HCT116 (cell line): ENCODE measurements around the gene BRD3OS. TPM values are rescaled to one million over a fixed set of nuclear protein-coding genes. Genes with fewer than 3 reads are reported as not detected.

Experiments used
- ATAC-seq: fragments of 200-7000 bp; cut with Tn5 transposase; 2 replicates; pipeline ENCODE4 v1.9.1; 2020; ENCODE audit warnings: mild to moderate bottlenecking, moderate library complexity
- BruUV-seq: library from RNA; stranded (reverse); fragments of 400-500 nt; replicated peaks from 2 replicates; lab custom pipeline; 2021; lab: Mats Ljungman, UMichigan
- CTCF ChIA-PET: fragments of 300-600 bp; sonication (Branson Sonifier 250); formaldehyde crosslinking; loops from one replicate; lab custom pipeline; 2021; ENCODE audit warnings: antibody characterized with exemption; lab: Charles Lee
- POLR2A ChIA-PET: fragments of 300-600, 350-600 bp; sonication (Branson Sonifier 250); formaldehyde crosslinking; loops from one replicate; lab custom pipeline; 2021; ENCODE audit warnings: antibody characterized with exemption; lab: Charles Lee
- RAD21 ChIA-PET, 2 experiments: fragments of 300-600 bp; sonication (Branson Sonifier 250); formaldehyde crosslinking; loops; one replicate each; lab custom pipeline; 2023; ENCODE audit warnings: low total read pairs in 2 of 2; ENCODE audit not compliant: uncharacterized antibody in 2 of 2, unreplicated experiment in 2 of 2, low non-redundant PET in 1 of 2; lab: Charles Lee
- DNase-seq: peaks from one replicate; pipeline ENCODE4 v3.0.0-alpha.2; 2010; ENCODE audit warnings: low read depth, low spot score
- H2AFZ ChIP-seq: fragments of 200-600 bp; shearing (Covaris generic), sonication (generic); 2 replicates; pipeline ENCODE4 v1.6.1; 2017; ENCODE audit warnings: low read depth, mixed run types, mixed read lengths, antibody characterized with exemption, low read length; ENCODE audit not compliant: poor library complexity, severe bottlenecking
- H3K27ac ChIP-seq: 2 replicates; pipeline ENCODE4 v1.5.1; 2012; ENCODE audit warnings: low read depth, low read length
- H3K27me3 ChIP-seq: fragments of 200-600 bp; sonication (generic); 2 replicates; pipeline ENCODE4 v1.6.1; 2016; ENCODE audit warnings: mixed run types, low read length, mixed read lengths; ENCODE audit not compliant: insufficient read depth
- H3K36me3 ChIP-seq, 2 experiments: fragments of 200-500 bp in 1 of 2; fragments of 200-600 bp in 1 of 2; sonication (Bioruptor generic) in 1 of 2; sonication (generic) in 1 of 2; 2 replicates each; pipeline versions ENCODE4 v1.5.1 to v1.6.1; 2014 to 2016; ENCODE audit warnings: low read length in 2 of 2, inconsistent platforms in 1 of 2, mixed read lengths in 1 of 2, mixed run types in 1 of 2; ENCODE audit not compliant: insufficient read depth in 2 of 2, control insufficient read depth in 1 of 2
- H3K4me1 ChIP-seq, 2 experiments: fragments of 200-600 bp in 1 of 2; sonication (generic) in 1 of 2; 2 replicates each; pipeline versions ENCODE4 v1.5.1 to v1.6.1; 2012 to 2017; ENCODE audit warnings: low read length in 2 of 2, inconsistent platforms in 1 of 2, mild to moderate bottlenecking in 1 of 2, mixed read lengths in 1 of 2, mixed run types in 1 of 2, moderate library complexity in 1 of 2; ENCODE audit not compliant: insufficient read depth in 2 of 2, control insufficient read depth in 1 of 2
- H3K4me2 ChIP-seq: fragments of 200-600 bp; sonication (generic); 2 replicates; pipeline ENCODE4 v1.6.1; 2017; ENCODE audit warnings: mixed run types, low read length, mixed read lengths
- H3K4me3 ChIP-seq, 2 experiments: fragments of 200-600 bp in 1 of 2; sonication (generic) in 1 of 2; replicated peaks in 1 of 2; 2 replicates each; pipeline ENCODE4 v1.5.1; 2011 to 2016; ENCODE audit warnings: low read length in 2 of 2, control low read depth in 1 of 2, low read depth in 1 of 2, mild to moderate bottlenecking in 1 of 2, mixed read lengths in 1 of 2, mixed run types in 1 of 2
- H3K79me2 ChIP-seq: fragments of 200-600 bp; sonication (generic); 2 replicates; pipeline ENCODE4 v1.6.1; 2017; ENCODE audit warnings: mild to moderate bottlenecking, mixed run types, low read length, moderate library complexity, mixed read lengths; ENCODE audit not compliant: insufficient read depth
- H3K9ac ChIP-seq: fragments of 200-600 bp; sonication (generic); 2 replicates; pipeline ENCODE4 v1.6.1; 2016; ENCODE audit warnings: low read length, mixed read lengths
- H3K9me2 ChIP-seq: fragments of 200-600 bp; sonication (generic), shearing (Covaris generic); 2 replicates; pipeline ENCODE4 v1.6.1; 2017; ENCODE audit warnings: mixed run types, mild to moderate bottlenecking, moderate library complexity; ENCODE audit not compliant: insufficient read depth
- H3K9me3 ChIP-seq, 2 experiments: fragments of 200-500 bp in 1 of 2; fragments of 200-600 bp in 1 of 2; sonication (Bioruptor generic) in 1 of 2; sonication (generic) in 1 of 2; 2 replicates each; pipeline ENCODE4 v1.6.1; 2014 to 2017; ENCODE audit warnings: low read length in 2 of 2, mixed read lengths in 2 of 2, inconsistent platforms in 1 of 2, low read depth in 1 of 2, mild to moderate bottlenecking in 1 of 2, mixed run types in 1 of 2, moderate library complexity in 1 of 2; ENCODE audit not compliant: control insufficient read depth in 1 of 2, insufficient read depth in 1 of 2
- H4K20me1 ChIP-seq: fragments of 200-600 bp; sonication (generic), shearing (Covaris generic); 2 replicates; pipeline ENCODE4 v1.6.1; 2017; ENCODE audit warnings: mixed run types, mild to moderate bottlenecking, moderate library complexity; ENCODE audit not compliant: insufficient read depth
- ATF3 ChIP-seq: IDR thresholded peaks from 2 replicates; pipeline ENCODE4 v1.6.1; 2012
- CBX3 ChIP-seq: IDR thresholded peaks from 2 replicates; pipeline ENCODE4 v1.6.1; 2012; ENCODE audit warnings: low read depth
- CEBPB ChIP-seq: IDR thresholded peaks from 2 replicates; pipeline ENCODE4 v1.6.1; 2012; ENCODE audit warnings: low read depth
- ELF1 ChIP-seq: IDR thresholded peaks from 2 replicates; pipeline ENCODE4 v1.6.1; 2012; ENCODE audit warnings: low read depth, borderline replicate concordance
- EZH2 ChIP-seq: fragments of 200-600 bp; sonication (generic); IDR thresholded peaks from 2 replicates; pipeline ENCODE4 v1.6.1; 2017; ENCODE audit warnings: antibody characterized with exemption, mixed run types
- EZH2phosphoT487 ChIP-seq: fragments of 200-600 bp; IDR thresholded peaks from 2 replicates; pipeline ENCODE4 v1.6.1; 2018; ENCODE audit warnings: antibody characterized with exemption, borderline replicate concordance
- JUND ChIP-seq: IDR thresholded peaks from 2 replicates; pipeline ENCODE4 v1.6.1; 2012
- MAX ChIP-seq: IDR thresholded peaks from 2 replicates; pipeline ENCODE4 v1.6.1; 2012
- POLR2AphosphoS5 ChIP-seq: IDR thresholded peaks from 2 replicates; pipeline ENCODE4 v1.6.1; 2011; ENCODE audit warnings: mild to moderate bottlenecking, low read depth, low read length, moderate library complexity
- RAD21 ChIP-seq: IDR thresholded peaks from 2 replicates; pipeline ENCODE4 v1.6.1; 2012; ENCODE audit warnings: low read depth, mild to moderate bottlenecking
- SIN3A ChIP-seq: IDR thresholded peaks from 2 replicates; pipeline ENCODE4 v1.6.1; 2012; ENCODE audit warnings: low read depth
- SRF ChIP-seq: IDR thresholded peaks from 2 replicates; pipeline ENCODE4 v1.6.1; 2012; ENCODE audit warnings: low read depth
- TCF7L2 ChIP-seq: IDR thresholded peaks from 2 replicates; pipeline ENCODE4 v1.7.0; 2011; ENCODE audit warnings: borderline replicate concordance, inconsistent platforms; ENCODE audit not compliant: insufficient read depth, insufficient read length; ENCODE audit errors: extremely low read depth
- ZFX ChIP-seq: fragments of 450-650 bp; IDR thresholded peaks from 2 replicates; pipeline ENCODE4 v1.6.1; 2017
- intact Hi-C: fragments of 100-400 bp; cut with micrococcal nuclease; formaldehyde crosslinking; loops from 2 replicates; pipeline ENCODE4 v1.10.0; 2022
- total RNA-seq: library from RNA; stranded (reverse); gene quantifications from one replicate; pipeline ENCODE4 v1.2.1, GENCODE V29; 2021; ENCODE audit not compliant: unreplicated experiment

BRD3OS gene
- total RNA-seq, 1 experiment from 2014 or later = 17.0 TPM

- DNase-seq = no peak
- intact Hi-C loops = no loop called here
- CTCF ChIA-PET = no interaction called here
- no peaks in the 10 kb centered on the region for H3K4me1 ChIP-seq
- no peaks in the 10 kb centered on the region for H4K20me1 ChIP-seq
- H2AFZ ChIP-seq = no peak overlapping the region
- H3K36me3 ChIP-seq = no peaks in the 10 kb centered on the region
- H3K9me3 ChIP-seq = peaks cover 7 to 11% of the 10 kb centered on the region in 2 experiments; a peak in 2 of 4 replicates
- H3K27me3 ChIP-seq = no peaks in the 10 kb centered on the region; the same call in 1 of the 2 replicates
- no peak overlapping the region for H3K4me2 ChIP-seq
- POLR2A ChIA-PET = no interaction called here
- H3K79me2 ChIP-seq = no peaks in the 10 kb centered on the region
- H3K9ac ChIP-seq = no peak overlapping the region
- no peak overlapping the region for H3K4me3 ChIP-seq
- H3K27ac ChIP-seq = no peak overlapping the region
- RAD21 ChIA-PET = no interaction called here
- H3K9me2 ChIP-seq = no peaks in the 10 kb centered on the region
- no peak for TF ChIP-seq ELF1
- no peak for TF ChIP-seq CBX3
- no peak for TF ChIP-seq SRF
- no peak for TF ChIP-seq EZH2phosphoT487
- TF ChIP-seq MAX = no peak
- no peak for TF ChIP-seq RAD21
- TF ChIP-seq POLR2AphosphoS5 = no peak
- no peak for TF ChIP-seq SIN3A
- no peak for TF ChIP-seq ATF3
- no peak for TF ChIP-seq CEBPB
- TF ChIP-seq ZFX = no peak
- TF ChIP-seq TCF7L2 = no peak
- no peak for TF ChIP-seq EZH2
- no peak for TF ChIP-seq JUND
- no TSS peak for BruUV-seq
- no peak for ATAC-seq
Observed at GRCh38 chr9:134076644-134077043, 51.4 kb downstream of the BRD3OS start.

Other genes with a start within 250 kb of the BRD3OS start
- 33.2 TPM for gene VAV2, start 33.2 kb upstream of the BRD3OS start, total RNA-seq
- gene BRD3, start 42.5 kb downstream of the BRD3OS start, total RNA-seq = 40.7 TPM
- gene WDR5, start 110.6 kb downstream of the BRD3OS start, total RNA-seq = 55.8 TPM
- 57.2 TPM for gene RNU6ATAC, start 139.1 kb downstream of the BRD3OS start, total RNA-seq